ENCODE results near the gene TCERG1L.

The TCERG1L gene

DNA sequence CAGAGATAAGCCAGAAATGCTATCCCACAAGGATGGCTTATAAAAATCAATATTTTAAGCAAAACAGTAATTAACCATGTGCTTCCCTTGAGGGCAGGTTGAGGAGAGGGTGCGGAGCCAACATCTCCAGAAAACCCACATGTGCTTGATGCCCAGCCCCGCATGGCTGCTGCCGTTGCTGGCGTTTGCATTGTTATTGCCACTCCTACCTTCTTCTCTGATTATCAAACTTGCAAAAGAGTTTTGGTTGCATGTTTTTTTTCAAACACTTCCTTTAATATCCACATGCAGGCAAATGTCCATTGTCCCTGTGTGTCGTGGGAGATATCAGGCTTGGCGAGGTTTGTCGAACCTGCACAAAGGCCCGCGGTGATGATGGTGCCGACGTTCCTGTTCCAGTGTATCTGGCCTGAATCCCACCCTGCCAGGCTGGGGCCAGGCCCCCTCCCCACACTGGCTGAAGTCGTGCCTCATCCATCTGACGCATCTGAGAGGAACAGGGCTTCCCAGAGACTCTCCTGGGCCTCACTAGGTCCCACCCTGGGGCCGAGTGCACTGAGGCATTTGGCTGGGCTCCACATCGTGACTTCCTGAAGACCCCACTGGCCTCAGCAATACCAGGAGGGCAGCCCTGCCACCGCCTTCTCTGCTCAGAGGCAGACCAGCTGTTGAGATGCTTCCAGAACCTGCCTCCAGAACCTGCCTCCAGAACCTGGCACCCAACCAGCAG is 40.9 kb downstream of the TCERG1L start:
- no peak for DNase-seq (ENCODE audit: extremely low read depth, insufficient read length)
- no peak overlapping the region for H3K4me3 ChIP-seq (replicated peaks; ENCODE audit: low read depth, low read length)
- TF ChIP-seq, protein P1, sequence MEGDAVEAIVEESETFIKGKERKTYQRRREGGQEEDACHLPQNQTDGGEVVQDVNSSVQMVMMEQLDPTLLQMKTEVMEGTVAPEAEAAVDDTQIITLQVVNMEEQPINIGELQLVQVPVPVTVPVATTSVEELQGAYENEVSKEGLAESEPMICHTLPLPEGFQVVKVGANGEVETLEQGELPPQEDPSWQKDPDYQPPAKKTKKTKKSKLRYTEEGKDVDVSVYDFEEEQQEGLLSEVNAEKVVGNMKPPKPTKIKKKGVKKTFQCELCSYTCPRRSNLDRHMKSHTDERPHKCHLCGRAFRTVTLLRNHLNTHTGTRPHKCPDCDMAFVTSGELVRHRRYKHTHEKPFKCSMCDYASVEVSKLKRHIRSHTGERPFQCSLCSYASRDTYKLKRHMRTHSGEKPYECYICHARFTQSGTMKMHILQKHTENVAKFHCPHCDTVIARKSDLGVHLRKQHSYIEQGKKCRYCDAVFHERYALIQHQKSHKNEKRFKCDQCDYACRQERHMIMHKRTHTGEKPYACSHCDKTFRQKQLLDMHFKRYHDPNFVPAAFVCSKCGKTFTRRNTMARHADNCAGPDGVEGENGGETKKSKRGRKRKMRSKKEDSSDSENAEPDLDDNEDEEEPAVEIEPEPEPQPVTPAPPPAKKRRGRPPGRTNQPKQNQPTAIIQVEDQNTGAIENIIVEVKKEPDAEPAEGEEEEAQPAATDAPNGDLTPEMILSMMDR (IDR thresholded peaks at IDR 0.05; ENCODE audit: insufficient read depth, low read length, poor library complexity, severe bottlenecking) = no peak
- no peaks in the 10 kb centered on the region for H3K27me3 ChIP-seq (replicated peaks; ENCODE audit: control insufficient read depth, insufficient read depth, low read length)
- no peaks in the 10 kb centered on the region for H3K36me3 ChIP-seq (ENCODE audit: control insufficient read depth, insufficient read depth, low read length)

- H3K36me3 ChIP-seq (ENCODE audit: control insufficient read depth, insufficient read depth, low read length) = no peaks in the 10 kb centered on the region
- TF ChIP-seq, protein P1 (IDR thresholded peaks at IDR 0.05; ENCODE audit: insufficient read depth, low read length, poor library complexity, severe bottlenecking) = no peak
- H3K27me3 ChIP-seq (replicated peaks; ENCODE audit: control insufficient read depth, insufficient read depth, low read length) = no peaks in the 10 kb centered on the region
- no peak for DNase-seq (ENCODE audit: extremely low read depth, insufficient read length)
- H3K4me3 ChIP-seq (replicated peaks; ENCODE audit: low read depth, low read length) = no peak overlapping the region
These were observed 41.6 kb downstream of the TCERG1L start for GRCh38 chr10:131269776-131270460.

DNA sequence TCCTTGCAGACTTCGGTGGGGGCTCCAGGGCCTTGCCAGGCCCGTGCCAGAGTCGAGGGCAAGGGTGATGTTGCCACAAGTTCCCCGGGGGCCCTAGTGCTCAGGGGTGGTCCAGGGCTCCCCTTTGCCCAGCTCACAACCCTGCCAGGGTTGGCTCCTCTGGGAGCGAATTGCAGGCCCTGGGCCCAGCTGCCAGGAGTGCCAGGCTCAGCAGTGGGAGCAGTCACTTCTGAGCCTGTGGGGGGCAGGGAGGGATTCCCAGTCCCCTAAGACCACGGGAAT is 43.8 kb downstream of the TCERG1L start:
- Histone ChIP-seq H3K4me3 (replicated peaks; ENCODE audit: low read depth, low read length) (no peak overlapping the region), H3K27me3 (replicated peaks; ENCODE audit: control insufficient read depth, insufficient read depth, low read length) (no peaks in the 10 kb centered on the region), H3K36me3 (ENCODE audit: control insufficient read depth, insufficient read depth, low read length) (no peaks in the 10 kb centered on the region)
- no peak for DNase-seq (ENCODE audit: extremely low read depth, insufficient read length)
- TF ChIP-seq, protein P1 (IDR thresholded peaks at IDR 0.05; ENCODE audit: insufficient read depth, low read length, poor library complexity, severe bottlenecking) = no peak

DNA sequence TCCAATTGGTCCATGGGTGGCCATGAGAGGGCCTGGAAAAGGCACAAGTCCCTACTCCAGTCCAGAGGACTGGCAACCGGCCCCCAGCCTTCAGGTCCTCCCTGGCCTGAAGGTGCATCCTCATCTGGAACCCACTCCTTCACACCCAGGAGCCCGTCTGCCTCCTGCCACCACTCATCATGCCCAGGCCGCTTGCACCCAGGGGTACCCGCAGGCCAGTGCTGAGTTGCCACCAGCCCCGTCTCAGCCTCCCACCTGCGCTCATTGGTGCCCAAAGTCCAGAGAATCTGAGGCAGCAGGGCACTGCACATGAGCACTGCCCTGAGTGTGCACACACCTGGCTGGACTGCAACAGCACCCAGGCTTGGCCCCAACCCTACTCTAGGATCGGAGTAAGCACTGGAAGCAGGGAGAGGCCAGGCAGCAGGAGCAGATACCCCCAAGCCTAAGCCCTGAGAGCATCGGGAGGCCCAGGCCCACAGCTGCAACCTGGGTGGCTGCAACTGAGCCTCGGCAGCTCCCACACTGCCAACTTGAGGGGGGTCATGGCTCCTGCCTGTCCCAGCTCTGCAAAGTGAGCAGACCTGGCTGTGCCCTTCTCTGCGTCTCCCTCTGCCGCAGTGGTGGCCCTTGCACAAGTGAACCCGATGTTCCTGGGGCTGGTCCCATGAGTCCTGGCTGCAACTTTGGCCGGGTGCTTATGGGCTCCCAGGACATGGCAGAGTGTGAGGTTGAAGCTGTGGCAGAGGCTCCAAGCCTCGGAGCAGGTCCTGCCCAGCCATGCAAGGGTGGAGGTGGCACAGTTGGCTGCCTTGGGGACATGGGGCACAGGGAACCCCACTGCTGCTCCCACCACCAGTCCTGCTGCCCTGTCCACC is 44.3 kb downstream of the TCERG1L start:
- TF ChIP-seq, protein P1 (IDR thresholded peaks at IDR 0.05; ENCODE audit: insufficient read depth, low read length, poor library complexity, severe bottlenecking) = no peak
- no peak for DNase-seq (ENCODE audit: extremely low read depth, insufficient read length)

DNA sequence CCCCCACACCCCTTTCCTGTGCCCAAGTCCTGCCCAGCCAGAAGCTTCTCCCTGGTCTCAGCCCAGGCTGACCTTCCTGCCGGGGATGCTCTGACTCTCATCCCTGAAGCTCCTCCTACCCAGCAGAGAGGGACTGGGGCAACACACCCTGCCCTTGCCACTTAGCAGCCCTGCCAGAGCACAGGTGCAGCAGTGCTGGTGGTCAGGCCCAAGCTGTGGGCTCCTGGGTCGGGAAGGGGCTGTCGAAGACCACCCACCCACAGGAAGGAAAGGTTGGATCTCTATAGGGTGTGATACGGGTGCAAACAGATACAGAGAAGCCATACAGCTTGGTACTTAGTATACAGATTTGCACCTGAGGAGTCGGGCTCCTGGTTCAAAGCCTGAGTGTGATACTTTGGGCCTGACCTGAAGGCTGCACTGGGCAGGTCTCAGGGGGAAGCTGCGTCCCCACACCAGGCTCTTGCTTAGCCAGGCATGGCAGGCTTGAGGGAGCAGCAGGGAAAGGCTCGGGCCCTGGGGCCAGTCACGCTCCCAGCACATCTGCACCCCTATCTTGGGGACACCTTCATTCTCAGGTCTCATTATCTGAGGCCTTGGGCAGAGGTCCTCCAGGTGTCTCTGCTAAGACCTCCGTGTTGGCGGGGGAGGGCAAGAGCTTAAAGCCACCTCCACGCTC is 47.3 kb downstream of the TCERG1L start:
- H3K4me3 ChIP-seq (replicated peaks; ENCODE audit: low read depth, low read length) = no peak overlapping the region
- DNase-seq (ENCODE audit: extremely low read depth, insufficient read length) = no peak
- TF ChIP-seq, protein P1 (IDR thresholded peaks at IDR 0.05; ENCODE audit: insufficient read depth, low read length, poor library complexity, severe bottlenecking) = no peak

More for the DNA sequence above, 44.3 kb downstream of the TCERG1L start:
- H3K27me3 ChIP-seq (replicated peaks; ENCODE audit: control insufficient read depth, insufficient read depth, low read length) = no peaks in the 10 kb centered on the region
- H3K4me3 ChIP-seq (replicated peaks; ENCODE audit: low read depth, low read length) = no peak overlapping the region
- H3K36me3 ChIP-seq (ENCODE audit: control insufficient read depth, insufficient read depth, low read length) = no peaks in the 10 kb centered on the region

More for the DNA sequence above, 47.3 kb downstream of the TCERG1L start:
- Histone ChIP-seq H3K36me3 (ENCODE audit: control insufficient read depth, insufficient read depth, low read length) (no peaks in the 10 kb centered on the region), H3K27me3 (replicated peaks; ENCODE audit: control insufficient read depth, insufficient read depth, low read length) (no peaks in the 10 kb centered on the region)
